ENCODE results near the gene SBF2.

SBF2 gene

GRCh38 chr11:10305964-10306918 is 12.2 kb upstream of the SBF2 start:
- POLR2A ChIA-PET = interaction anchor here (1.8 kb wide), 1 partner anchor 9 kb away, joined by 7 read pairs; no protein-coding TSS in a partner anchor
- no peak for TF ChIP-seq CTCF (IDR thresholded peaks at IDR 0.05; ENCODE audit: control extremely low read depth, extremely low read depth, low read depth, missing control alignments)
- CTCF ChIA-PET = interaction anchor here (1.1 to 9.6 kb wide), 9 partner anchors 9 to 558 kb away, joined by 3 to 86 read pairs (median 12); no protein-coding TSS in a partner anchor
- DNase-seq (ENCODE audit: extremely low spot score) = peak; percentile 22

GRCh38 chr11:10305262-10305963 is 11.4 kb upstream of the SBF2 start:
- POLR2A ChIA-PET = interaction anchor here (0.6 to 1.8 kb wide), 4 partner anchors 9 to 1096 kb away, joined by 3 to 7 read pairs (median 4); no protein-coding TSS in a partner anchor
- DNase-seq (ENCODE audit: extremely low spot score) = peak; percentile 20
- CTCF ChIA-PET = interaction anchor here (1.1 to 9.6 kb wide), 10 partner anchors 9 to 547 kb away, joined by 3 to 86 read pairs (median 6); no protein-coding TSS in a partner anchor
- TF ChIP-seq CTCF (IDR thresholded peaks at IDR 0.05; ENCODE audit: control extremely low read depth, extremely low read depth, low read depth, missing control alignments) = no peak

GRCh38 chr11:10304495-10305261 is 10.7 kb upstream of the SBF2 start, which contains the start of gene ADM:
Gene ADM, plus strand, starts transcription at chr11:10305073. Its CDS starts 628 bp downstream, at chr11:10305701.
- peak; percentile 71 for DNase-seq (ENCODE audit: extremely low spot score)
- CTCF ChIA-PET = interaction anchor here (1.0 to 9.6 kb wide), 17 partner anchors 8 to 704 kb away, joined by 3 to 86 read pairs (median 5); no protein-coding TSS in a partner anchor
- TF ChIP-seq CTCF (IDR thresholded peaks at IDR 0.05; ENCODE audit: control extremely low read depth, extremely low read depth, low read depth, missing control alignments) = peak; percentile 56
- POLR2A ChIA-PET = interaction anchor here (0.6 to 1.8 kb wide), 4 partner anchors 8 to 1095 kb away, joined by 3 to 7 read pairs (median 4); no protein-coding TSS in a partner anchor

- no peak for TF ChIP-seq CTCF (IDR thresholded peaks at IDR 0.05; ENCODE audit: control extremely low read depth, extremely low read depth, low read depth, missing control alignments)
- ChIA-PET CTCF (interaction anchor here (0.7 to 9.6 kb wide), 21 partner anchors 8 to 703 kb away, joined by 3 to 86 read pairs (median 4); no protein-coding TSS in a partner anchor), POLR2A (no interaction called here)
- DNase-seq (ENCODE audit: extremely low spot score) = peak; percentile 40
Measured at GRCh38 chr11:10303558-10304363, 9.7 kb upstream of the SBF2 start.

GRCh38 chr11:10302744-10303557 is 8.9 kb upstream of the SBF2 start:
- DNase-seq (ENCODE audit: extremely low spot score) = peak; percentile 43
- POLR2A ChIA-PET = no interaction called here

More at GRCh38 chr11:10302744-10303557, 8.9 kb upstream of the SBF2 start:
- CTCF ChIA-PET = interaction anchor here (0.8 to 9.6 kb wide), 17 partner anchors 8 to 702 kb away, joined by 3 to 86 read pairs (median 5); no protein-coding TSS in a partner anchor
- TF ChIP-seq CTCF (IDR thresholded peaks at IDR 0.05; ENCODE audit: control extremely low read depth, extremely low read depth, low read depth, missing control alignments) = no peak

All from GM10248 (cell line).